Measurements from ENCODE around the gene ITGA4. TPM values are rescaled to one million over a fixed set of nuclear protein-coding genes. Genes with fewer than 3 reads are reported as not detected.

The ITGA4 gene
- total and polyA plus RNA-seq, 9 donors: 1.0 to 7.2 (median 2.1) TPM

DNA sequence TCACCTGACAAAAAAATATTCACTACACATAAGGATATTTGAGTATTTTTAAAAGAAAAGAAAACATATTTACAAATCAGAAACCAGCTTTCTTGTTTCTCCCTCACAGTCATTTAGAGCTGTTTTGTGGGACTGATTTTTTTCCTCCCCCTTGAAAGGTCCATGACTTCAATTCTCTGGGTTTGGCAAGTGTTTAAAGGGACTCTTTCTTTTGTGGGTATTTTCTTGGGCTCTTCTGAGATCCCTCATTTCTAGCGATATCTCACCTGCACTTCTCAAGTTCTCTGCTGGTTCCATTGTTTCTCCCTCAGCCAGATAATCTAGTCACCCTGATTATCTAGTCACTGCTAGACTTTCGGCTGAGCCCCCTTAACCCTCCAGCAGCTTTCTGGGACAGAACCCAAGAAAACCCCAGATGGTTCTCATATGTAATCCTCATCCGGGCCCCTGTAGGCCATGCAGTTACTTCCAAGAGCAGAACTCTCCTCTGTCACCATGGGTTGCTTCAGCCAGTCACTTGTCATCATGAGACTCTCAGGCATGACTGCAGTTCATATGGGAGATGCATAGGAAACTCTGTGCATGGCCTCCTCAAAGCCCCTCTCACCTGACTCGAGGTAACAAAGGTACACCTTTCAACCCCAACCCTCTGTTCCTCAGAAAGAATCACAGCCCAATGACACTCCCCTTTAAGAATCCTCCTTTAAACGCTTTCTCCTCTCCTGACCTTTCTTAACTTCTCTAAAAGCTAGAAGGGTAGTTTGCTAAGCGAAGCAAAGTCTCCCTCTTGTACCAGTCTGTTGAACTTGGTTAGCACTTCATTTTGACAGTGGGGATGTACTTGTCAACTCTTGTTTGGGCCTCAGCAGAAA lies 36.7 kb upstream of the ITGA4 start:
- no peaks in the 10 kb centered on the region for H3K27me3 ChIP-seq
- WGBS, 3 donors: 81 to 92% (median 82%) methylated on average over 5 to 6 of the region's 6 CpGs
- DNase-seq: no peak
- intact Hi-C loops (cut with DNase I): no loop called here
- H3K27ac ChIP-seq: no peak overlapping the region
- TF ChIP-seq EP300 (IDR thresholded peaks at IDR 0.05): no peak
- no peak for TF ChIP-seq POLR2A (IDR thresholded peaks at IDR 0.05)
- TF ChIP-seq, protein P1, sequence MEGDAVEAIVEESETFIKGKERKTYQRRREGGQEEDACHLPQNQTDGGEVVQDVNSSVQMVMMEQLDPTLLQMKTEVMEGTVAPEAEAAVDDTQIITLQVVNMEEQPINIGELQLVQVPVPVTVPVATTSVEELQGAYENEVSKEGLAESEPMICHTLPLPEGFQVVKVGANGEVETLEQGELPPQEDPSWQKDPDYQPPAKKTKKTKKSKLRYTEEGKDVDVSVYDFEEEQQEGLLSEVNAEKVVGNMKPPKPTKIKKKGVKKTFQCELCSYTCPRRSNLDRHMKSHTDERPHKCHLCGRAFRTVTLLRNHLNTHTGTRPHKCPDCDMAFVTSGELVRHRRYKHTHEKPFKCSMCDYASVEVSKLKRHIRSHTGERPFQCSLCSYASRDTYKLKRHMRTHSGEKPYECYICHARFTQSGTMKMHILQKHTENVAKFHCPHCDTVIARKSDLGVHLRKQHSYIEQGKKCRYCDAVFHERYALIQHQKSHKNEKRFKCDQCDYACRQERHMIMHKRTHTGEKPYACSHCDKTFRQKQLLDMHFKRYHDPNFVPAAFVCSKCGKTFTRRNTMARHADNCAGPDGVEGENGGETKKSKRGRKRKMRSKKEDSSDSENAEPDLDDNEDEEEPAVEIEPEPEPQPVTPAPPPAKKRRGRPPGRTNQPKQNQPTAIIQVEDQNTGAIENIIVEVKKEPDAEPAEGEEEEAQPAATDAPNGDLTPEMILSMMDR (IDR thresholded peaks at IDR 0.05): no peak
- H3K4me1 ChIP-seq (ENCODE audit: insufficient read depth): no peaks in the 10 kb centered on the region
- H3K36me3 ChIP-seq: no peaks in the 10 kb centered on the region
- H3K4me3 ChIP-seq: no peak overlapping the region
- H3K9me3 ChIP-seq: no peaks in the 10 kb centered on the region

DNA sequence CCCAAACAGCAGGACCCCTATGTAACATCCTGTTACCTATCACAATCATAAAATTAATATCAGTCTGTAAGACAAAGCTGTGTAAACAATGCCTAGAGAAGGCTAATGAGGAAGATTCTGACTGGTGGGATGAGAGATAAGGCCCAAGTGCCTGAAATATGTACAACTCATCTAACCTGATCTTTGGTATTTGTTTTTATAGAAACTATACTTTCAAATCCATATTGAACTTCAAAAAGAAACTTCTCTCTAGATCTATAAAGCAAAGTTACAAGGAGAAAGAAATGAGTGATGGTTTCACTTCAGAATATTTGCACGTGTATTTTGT lies 36.1 kb upstream of the ITGA4 start:
- H3K27ac ChIP-seq: no peak overlapping the region
- WGBS, 3 donors: 28 to 46% (median 30%) methylated on average over 1 of the region's 1 CpG
- no peaks in the 10 kb centered on the region for H3K27me3 ChIP-seq
- no peaks in the 10 kb centered on the region for H3K4me1 ChIP-seq (ENCODE audit: insufficient read depth)
- TF ChIP-seq EP300 (IDR thresholded peaks at IDR 0.05) (no peak), POLR2A (IDR thresholded peaks at IDR 0.05) (no peak)
- TF ChIP-seq, protein P1 (IDR thresholded peaks at IDR 0.05): no peak
- no peaks in the 10 kb centered on the region for H3K9me3 ChIP-seq
- H3K4me3 ChIP-seq: no peak overlapping the region
- DNase-seq: no peak
- no peaks in the 10 kb centered on the region for H3K36me3 ChIP-seq
- intact Hi-C loops (cut with DNase I): no loop called here

DNA sequence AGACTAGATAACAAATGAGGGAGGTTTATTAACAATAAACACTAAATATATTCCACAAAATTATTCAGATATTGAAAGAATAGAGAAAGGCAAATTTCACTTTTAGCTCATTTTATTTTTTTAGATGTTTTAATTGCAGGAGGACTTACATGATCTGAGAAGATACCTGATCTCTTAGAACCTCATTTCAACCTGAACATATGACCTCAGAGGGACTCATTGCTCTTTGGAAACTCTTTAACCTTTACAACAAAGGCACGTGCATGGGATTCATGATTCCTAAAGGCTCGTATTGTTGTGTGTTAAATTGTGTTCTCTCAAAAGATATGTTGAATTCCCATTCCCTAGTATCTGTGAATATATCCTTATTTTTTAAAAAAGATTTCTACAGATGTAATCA lies 35.7 kb upstream of the ITGA4 start:
- Histone ChIP-seq H3K4me1 (ENCODE audit: insufficient read depth) (no peaks in the 10 kb centered on the region), H3K27ac (no peak overlapping the region), H3K27me3 (no peaks in the 10 kb centered on the region), H3K4me3 (no peak overlapping the region), H3K36me3 (no peaks in the 10 kb centered on the region), H3K9me3 (no peaks in the 10 kb centered on the region)
- no peak for TF ChIP-seq POLR2A (IDR thresholded peaks at IDR 0.05)
- TF ChIP-seq, protein P1 (IDR thresholded peaks at IDR 0.05): no peak
- no peak for TF ChIP-seq EP300 (IDR thresholded peaks at IDR 0.05)
- DNase-seq: no peak
- 83 to 88% (median 84%) methylated on average over 2 of the region's 2 CpGs for WGBS, 3 donors
- intact Hi-C loops (cut with DNase I): no loop called here

DNA sequence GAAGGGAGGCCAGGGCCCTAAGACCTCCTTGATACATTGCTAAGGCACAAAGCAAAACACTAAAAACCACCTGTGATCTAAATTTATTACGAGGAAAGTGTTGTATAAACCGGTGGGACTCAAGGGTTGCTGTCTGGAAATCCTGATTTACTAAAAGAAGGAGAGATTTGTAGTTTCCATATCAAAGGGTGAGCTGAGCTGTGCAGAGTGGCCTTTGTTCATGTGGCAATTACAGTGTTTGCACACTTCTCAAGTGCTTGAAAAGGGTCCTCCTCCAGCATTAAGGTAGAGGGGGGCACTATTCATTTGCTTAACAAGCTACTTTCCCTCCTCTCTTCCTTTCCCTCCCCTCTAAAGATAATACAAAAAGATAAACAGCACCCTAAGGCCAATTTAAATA lies 30.5 kb upstream of the ITGA4 start:
- Histone ChIP-seq H3K27me3 (no peaks in the 10 kb centered on the region), H3K4me1 (ENCODE audit: insufficient read depth) (no peaks in the 10 kb centered on the region), H3K27ac (no peak overlapping the region), H3K9me3 (no peaks in the 10 kb centered on the region), H3K36me3 (no peaks in the 10 kb centered on the region), H3K4me3 (no peak overlapping the region)
- WGBS, 3 donors: 30 to 38% (median 31%) methylated on average over 2 of the region's 2 CpGs
- no peak for TF ChIP-seq POLR2A (IDR thresholded peaks at IDR 0.05)
- TF ChIP-seq, protein P1 (IDR thresholded peaks at IDR 0.05): no peak
- TF ChIP-seq EP300 (IDR thresholded peaks at IDR 0.05): no peak
- intact Hi-C loops (cut with DNase I): no loop called here
- DNase-seq: no peak

Data from ovary (tissue), 9 donors.